Endothelial cell of umbilical vein (primary cell): ENCODE data around the gene CETN1. TPM values are rescaled to one million over a fixed set of nuclear protein-coding genes. Genes with fewer than 3 reads are reported as not detected.
A peak's percentile ranks its signal among the peaks of the same experiment; 100 is the strongest.

Experiments used
- BruUV-seq: library from RNA; stranded (reverse); fragments of 400-500 nt; replicated peaks from 2 replicates; lab custom pipeline; 2021; lab: Mats Ljungman, UMichigan
- CTCF ChIA-PET: fragments of 300-600, 350-600 bp; sonication (Branson Sonifier 250); formaldehyde crosslinking; loops from one replicate; lab custom pipeline; 2021; ENCODE audit warnings: antibody characterized with exemption, inconsistent platforms; lab: Charles Lee
- POLR2A ChIA-PET: fragments of 300-600, 350-600 bp; sonication (Branson Sonifier 250); formaldehyde crosslinking; loops from one replicate; lab custom pipeline; 2021; ENCODE audit warnings: antibody characterized with exemption, inconsistent platforms; lab: Charles Lee
- DNase-seq: peaks from one replicate; pipeline ENCODE4 v3.0.0-alpha.2; 2011; ENCODE audit warnings: low read depth, low spot score
- FAIRE-seq: peaks from 2 replicates; lab custom pipeline; 2011; peaks lifted over from hg19 to GRCh38; lab: Jason Lieb, UNC
- H2AFZ ChIP-seq: 2 replicates; pipeline ENCODE4 v1.6.0; 2012; ENCODE audit warnings: low read depth, low read length, control low read depth, inconsistent platforms
- H3K27ac ChIP-seq: 2 replicates; pipeline ENCODE4 v1.5.1; 2011; ENCODE audit warnings: low read depth, mild to moderate bottlenecking, control low read depth, low read length, moderate library complexity; ENCODE audit not compliant: insufficient read depth
- H3K27me3 ChIP-seq, 2 experiments: 2 replicates each; pipeline versions ENCODE4 v1.6.0 to v1.6.1; 2011; ENCODE audit warnings: low read length in 2 of 2, mixed read lengths in 1 of 2; ENCODE audit not compliant: control insufficient read depth in 2 of 2, insufficient read depth in 2 of 2
- H3K36me3 ChIP-seq, 2 experiments: 2 replicates in 1 of 2; 3 replicates in 1 of 2; pipeline ENCODE4 v1.5.1; 2011; ENCODE audit warnings: low read length in 2 of 2, mild to moderate bottlenecking in 1 of 2, moderate library complexity in 1 of 2; ENCODE audit not compliant: control insufficient read depth in 2 of 2, insufficient read depth in 2 of 2; ENCODE audit errors: extremely low read depth in 1 of 2
- H3K4me1 ChIP-seq: 3 replicates; pipeline ENCODE4 v1.5.1; 2011; ENCODE audit warnings: mild to moderate bottlenecking, low read length; ENCODE audit not compliant: control insufficient read depth, insufficient read depth; ENCODE audit errors: extremely low read depth
- H3K4me2 ChIP-seq: 2 replicates; pipeline ENCODE4 v1.6.1; 2011; ENCODE audit warnings: low read length, control low read depth, mixed read lengths; ENCODE audit not compliant: insufficient read depth
- H3K4me3 ChIP-seq, 3 experiments: fragments of 200-600 bp in 1 of 3; sonication (generic), shearing (Covaris generic) in 1 of 3; replicated peaks in 1 of 3; 2 replicates each; pipeline ENCODE4 v1.5.1; 2011 to 2016; ENCODE audit warnings: control low read depth in 3 of 3, low read length in 3 of 3, mild to moderate bottlenecking in 2 of 3, inconsistent platforms in 1 of 3, low read depth in 1 of 3, moderate library complexity in 1 of 3; ENCODE audit not compliant: insufficient read depth in 1 of 3
- H3K79me2 ChIP-seq: 2 replicates; pipeline ENCODE4 v1.6.0; 2012; ENCODE audit warnings: low read length, inconsistent platforms; ENCODE audit not compliant: control insufficient read depth, insufficient read depth
- H3K9ac ChIP-seq: replicated peaks from 2 replicates; pipeline ENCODE3; 2011; ENCODE audit warnings: low read length, control low read depth; ENCODE audit not compliant: insufficient read depth; ENCODE audit errors: extremely low read depth
- H3K9me1 ChIP-seq: replicated peaks from 3 replicates; pipeline ENCODE4 v1.6.0; 2011; ENCODE audit warnings: mild to moderate bottlenecking, low read length; ENCODE audit not compliant: control insufficient read depth, insufficient read depth; ENCODE audit errors: extremely low read depth
- H3K9me3 ChIP-seq: replicated peaks from 2 replicates; pipeline ENCODE4 v1.5.1; 2012; ENCODE audit warnings: low read length, inconsistent platforms; ENCODE audit not compliant: control insufficient read depth, insufficient read depth
- H4K20me1 ChIP-seq: replicated peaks from 2 replicates; pipeline ENCODE3; 2011; ENCODE audit warnings: mild to moderate bottlenecking, low read length; ENCODE audit not compliant: control insufficient read depth, insufficient read depth; ENCODE audit errors: extremely low read depth
- FOS ChIP-seq: IDR thresholded peaks from 2 replicates; pipeline ENCODE4 v1.6.1; 2011; ENCODE audit warnings: mild to moderate bottlenecking, low read length, moderate library complexity, borderline replicate concordance; ENCODE audit not compliant: insufficient read depth
- dilution Hi-C: fragments of 300-500 bp; cut with MboI; formaldehyde crosslinking; loops from one replicate; pipeline ENCODE4 v1.15.0; 2019; ENCODE audit warnings: low sequenced_read_pairs; ENCODE audit not compliant: extremely low pct_ligation_motif_present
- intact Hi-C: fragments of 100-400 bp; cut with micrococcal nuclease; formaldehyde crosslinking; loops from one replicate; pipeline ENCODE4 v1.10.0; 2022
- polyA plus RNA-seq, 4 experiments: library from polyadenylated mRNA; depleted of rRNA in 3 of 4; stranded (reverse) in 3 of 4; unstranded in 1 of 4; fragments of >200 nt; gene quantifications; 2 replicates each; pipeline versions ENCODE4 v1.2.1 to v1.2.3, GENCODE V29; 2011 to 2012; ENCODE audit warnings: missing spikeins in 1 of 4
- total RNA-seq: library from RNA; stranded (reverse); gene quantifications from 2 replicates; pipeline ENCODE4 v1.2.3, GENCODE V29; 2021
- TF ChIP-seq, protein P1 (sequence below), 2 donors: IDR thresholded peaks; 1 replicate in 1 of 2; 2 replicates in 1 of 2; pipeline ENCODE4 v1.5.1; 2011; ENCODE audit warnings: low read length in 2 of 2, mild to moderate bottlenecking in 2 of 2, moderate library complexity in 2 of 2, control low read depth in 1 of 2, inconsistent platforms in 1 of 2, low read depth in 1 of 2; ENCODE audit not compliant: insufficient read depth in 1 of 2; ENCODE audit errors: extremely low read depth in 1 of 2
- TF ChIP-seq, protein P2 (sequence below): IDR thresholded peaks from 2 replicates; pipeline ENCODE4 v1.6.1; 2011; ENCODE audit not compliant: insufficient read depth, insufficient read length

The CETN1 gene
- total and polyA plus RNA-seq, 2 donors (not counting 3 experiments of a cell fraction or from before 2014, with no cell fraction given): not detected

DNA sequence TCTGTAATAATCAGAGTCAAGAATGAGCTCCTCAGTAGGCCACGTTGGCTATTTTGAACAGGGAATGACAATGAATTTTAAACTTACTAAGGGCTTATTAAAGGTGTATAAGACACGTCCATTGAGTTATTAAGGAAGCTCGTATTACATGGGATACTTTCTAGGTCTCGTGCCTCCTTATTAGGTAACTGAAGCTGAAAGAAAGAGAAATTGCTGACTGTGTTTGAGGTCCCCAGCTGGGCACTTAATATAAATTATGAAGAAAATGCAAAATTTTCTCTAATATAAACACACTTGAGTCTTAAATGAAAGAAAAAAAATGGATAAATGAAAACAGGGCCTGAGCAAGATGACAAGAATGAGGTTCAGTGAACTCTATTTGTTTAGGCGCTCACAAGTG lies 38.4 kb downstream of the CETN1 start:
- CTCF ChIA-PET: interaction anchor here (0.7 to 12.1 kb wide), 4 partner anchors 36 to 326 kb away, joined by 3 to 652 read pairs (median 42); no protein-coding TSS in a partner anchor

More for the DNA sequence above, 38.4 kb downstream of the CETN1 start:
- Histone ChIP-seq H3K27ac (no peak overlapping the region), H3K4me1 (no peaks in the 10 kb centered on the region), H3K9me1 (no peaks in the 10 kb centered on the region), H3K9me3 (no peaks in the 10 kb centered on the region), H3K4me2 (no peak overlapping the region), H3K36me3 (no peaks in the 10 kb centered on the region), H4K20me1 (no peaks in the 10 kb centered on the region), H3K27me3 (no peaks in the 10 kb centered on the region), H3K79me2 (no peaks in the 10 kb centered on the region), H3K4me3 (no peak overlapping the region), H2AFZ (no peak overlapping the region), H3K9ac (no peak overlapping the region)
- BruUV-seq: no TSS peak
- FAIRE-seq: peak; percentile 28
- TF ChIP-seq FOS: no peak
- TF ChIP-seq, protein P1, sequence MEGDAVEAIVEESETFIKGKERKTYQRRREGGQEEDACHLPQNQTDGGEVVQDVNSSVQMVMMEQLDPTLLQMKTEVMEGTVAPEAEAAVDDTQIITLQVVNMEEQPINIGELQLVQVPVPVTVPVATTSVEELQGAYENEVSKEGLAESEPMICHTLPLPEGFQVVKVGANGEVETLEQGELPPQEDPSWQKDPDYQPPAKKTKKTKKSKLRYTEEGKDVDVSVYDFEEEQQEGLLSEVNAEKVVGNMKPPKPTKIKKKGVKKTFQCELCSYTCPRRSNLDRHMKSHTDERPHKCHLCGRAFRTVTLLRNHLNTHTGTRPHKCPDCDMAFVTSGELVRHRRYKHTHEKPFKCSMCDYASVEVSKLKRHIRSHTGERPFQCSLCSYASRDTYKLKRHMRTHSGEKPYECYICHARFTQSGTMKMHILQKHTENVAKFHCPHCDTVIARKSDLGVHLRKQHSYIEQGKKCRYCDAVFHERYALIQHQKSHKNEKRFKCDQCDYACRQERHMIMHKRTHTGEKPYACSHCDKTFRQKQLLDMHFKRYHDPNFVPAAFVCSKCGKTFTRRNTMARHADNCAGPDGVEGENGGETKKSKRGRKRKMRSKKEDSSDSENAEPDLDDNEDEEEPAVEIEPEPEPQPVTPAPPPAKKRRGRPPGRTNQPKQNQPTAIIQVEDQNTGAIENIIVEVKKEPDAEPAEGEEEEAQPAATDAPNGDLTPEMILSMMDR (IDR thresholded peaks at IDR 0.05; ENCODE audit: extremely low read depth in 1 of 2, insufficient read depth in 1 of 2, low read depth in 1 of 2, low read length in 2 of 2): no peak
- TF ChIP-seq, protein P2, sequence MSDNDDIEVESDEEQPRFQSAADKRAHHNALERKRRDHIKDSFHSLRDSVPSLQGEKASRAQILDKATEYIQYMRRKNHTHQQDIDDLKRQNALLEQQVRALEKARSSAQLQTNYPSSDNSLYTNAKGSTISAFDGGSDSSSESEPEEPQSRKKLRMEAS: no peak
- no peak for DNase-seq
- intact Hi-C loops: loop anchor here (5.0 kb wide), 2 partner anchors 91 to 121 kb away; no protein-coding TSS in a partner anchor
- dilution Hi-C loops: no loop called here
- POLR2A ChIA-PET: no interaction called here
